ENCODE data around the gene IGFN1. TPM values are rescaled to one million over a fixed set of nuclear protein-coding genes. Genes with fewer than 3 reads are reported as not detected.

The IGFN1 gene
- polyA plus RNA-seq, 1 donor from 2014 or later, result not detected

DNA sequence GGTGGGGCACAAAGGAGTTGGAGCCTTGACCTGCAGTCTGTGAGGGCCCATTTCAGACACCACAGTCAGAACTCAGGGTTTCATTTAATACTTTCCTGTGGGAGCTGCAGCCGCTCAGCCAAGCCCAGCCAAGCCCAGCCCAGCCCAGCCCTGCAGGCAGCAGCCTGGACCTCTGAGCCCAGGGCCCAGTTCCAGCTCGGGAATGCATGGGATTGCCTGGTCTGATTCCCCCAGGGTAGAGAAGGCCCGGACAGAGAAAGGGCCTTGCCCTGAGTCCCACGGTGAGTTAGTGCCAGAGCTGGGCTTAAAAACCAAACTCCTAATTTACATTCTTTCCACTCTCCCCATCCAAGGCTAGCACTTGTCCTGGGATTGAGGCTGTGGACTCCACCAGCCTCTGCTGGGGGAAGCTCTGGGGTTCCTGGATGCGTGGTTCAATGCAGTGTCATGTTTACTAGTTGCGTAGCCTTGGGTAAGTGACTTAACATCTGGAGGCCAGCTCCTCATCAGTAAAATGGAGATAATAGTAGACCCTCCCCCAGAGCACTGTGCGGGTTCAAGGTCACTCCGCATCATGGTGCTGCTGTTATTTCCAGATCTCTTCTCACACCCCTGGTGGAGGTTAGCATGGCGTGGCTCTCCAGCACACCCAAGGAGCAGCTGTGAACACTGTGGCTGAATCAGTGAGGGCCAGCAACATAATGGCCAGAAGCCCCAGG, 63.4 kb downstream of the IGFN1 start:
- no peak overlapping the region for H3K4me2 ChIP-seq (ENCODE audit: low read length)
- H3K27me3 ChIP-seq (ENCODE audit: insufficient read depth, low read depth, low read length), result no peaks in the 10 kb centered on the region
- H3F3A ChIP-seq (ENCODE audit: insufficient read depth, low read length, poor library complexity, severe bottlenecking), result no peaks in the 10 kb centered on the region
- H3K36me3 ChIP-seq (ENCODE audit: insufficient read depth, low read length), result no peaks in the 10 kb centered on the region
- no peak overlapping the region for H3K4me3 ChIP-seq (ENCODE audit: low read length)
- TF ChIP-seq, protein P1, sequence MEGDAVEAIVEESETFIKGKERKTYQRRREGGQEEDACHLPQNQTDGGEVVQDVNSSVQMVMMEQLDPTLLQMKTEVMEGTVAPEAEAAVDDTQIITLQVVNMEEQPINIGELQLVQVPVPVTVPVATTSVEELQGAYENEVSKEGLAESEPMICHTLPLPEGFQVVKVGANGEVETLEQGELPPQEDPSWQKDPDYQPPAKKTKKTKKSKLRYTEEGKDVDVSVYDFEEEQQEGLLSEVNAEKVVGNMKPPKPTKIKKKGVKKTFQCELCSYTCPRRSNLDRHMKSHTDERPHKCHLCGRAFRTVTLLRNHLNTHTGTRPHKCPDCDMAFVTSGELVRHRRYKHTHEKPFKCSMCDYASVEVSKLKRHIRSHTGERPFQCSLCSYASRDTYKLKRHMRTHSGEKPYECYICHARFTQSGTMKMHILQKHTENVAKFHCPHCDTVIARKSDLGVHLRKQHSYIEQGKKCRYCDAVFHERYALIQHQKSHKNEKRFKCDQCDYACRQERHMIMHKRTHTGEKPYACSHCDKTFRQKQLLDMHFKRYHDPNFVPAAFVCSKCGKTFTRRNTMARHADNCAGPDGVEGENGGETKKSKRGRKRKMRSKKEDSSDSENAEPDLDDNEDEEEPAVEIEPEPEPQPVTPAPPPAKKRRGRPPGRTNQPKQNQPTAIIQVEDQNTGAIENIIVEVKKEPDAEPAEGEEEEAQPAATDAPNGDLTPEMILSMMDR (IDR thresholded peaks at IDR 0.05; ENCODE audit: poor library complexity, severe bottlenecking), result no peak
- TF ChIP-seq EP300 (conservative IDR thresholded peaks at IDR 0.05; ENCODE audit: poor library complexity, severe bottlenecking) (no peak), RAD21 (conservative IDR thresholded peaks at IDR 0.05) (no peak), MXI1 (conservative IDR thresholded peaks at IDR 0.05; ENCODE audit: poor library complexity, severe bottlenecking) (no peak), TAF1 (IDR thresholded peaks at IDR 0.05; ENCODE audit: low read depth) (no peak), SMC3 (conservative IDR thresholded peaks at IDR 0.05; ENCODE audit: poor library complexity) (no peak), POLR2AphosphoS5 (IDR thresholded peaks at IDR 0.05) (no peak), EZH2 (IDR thresholded peaks at IDR 0.05; ENCODE audit: borderline replicate concordance, insufficient read depth, low read length, poor library complexity, severe bottlenecking) (no peak)
- TF ChIP-seq, protein P2, sequence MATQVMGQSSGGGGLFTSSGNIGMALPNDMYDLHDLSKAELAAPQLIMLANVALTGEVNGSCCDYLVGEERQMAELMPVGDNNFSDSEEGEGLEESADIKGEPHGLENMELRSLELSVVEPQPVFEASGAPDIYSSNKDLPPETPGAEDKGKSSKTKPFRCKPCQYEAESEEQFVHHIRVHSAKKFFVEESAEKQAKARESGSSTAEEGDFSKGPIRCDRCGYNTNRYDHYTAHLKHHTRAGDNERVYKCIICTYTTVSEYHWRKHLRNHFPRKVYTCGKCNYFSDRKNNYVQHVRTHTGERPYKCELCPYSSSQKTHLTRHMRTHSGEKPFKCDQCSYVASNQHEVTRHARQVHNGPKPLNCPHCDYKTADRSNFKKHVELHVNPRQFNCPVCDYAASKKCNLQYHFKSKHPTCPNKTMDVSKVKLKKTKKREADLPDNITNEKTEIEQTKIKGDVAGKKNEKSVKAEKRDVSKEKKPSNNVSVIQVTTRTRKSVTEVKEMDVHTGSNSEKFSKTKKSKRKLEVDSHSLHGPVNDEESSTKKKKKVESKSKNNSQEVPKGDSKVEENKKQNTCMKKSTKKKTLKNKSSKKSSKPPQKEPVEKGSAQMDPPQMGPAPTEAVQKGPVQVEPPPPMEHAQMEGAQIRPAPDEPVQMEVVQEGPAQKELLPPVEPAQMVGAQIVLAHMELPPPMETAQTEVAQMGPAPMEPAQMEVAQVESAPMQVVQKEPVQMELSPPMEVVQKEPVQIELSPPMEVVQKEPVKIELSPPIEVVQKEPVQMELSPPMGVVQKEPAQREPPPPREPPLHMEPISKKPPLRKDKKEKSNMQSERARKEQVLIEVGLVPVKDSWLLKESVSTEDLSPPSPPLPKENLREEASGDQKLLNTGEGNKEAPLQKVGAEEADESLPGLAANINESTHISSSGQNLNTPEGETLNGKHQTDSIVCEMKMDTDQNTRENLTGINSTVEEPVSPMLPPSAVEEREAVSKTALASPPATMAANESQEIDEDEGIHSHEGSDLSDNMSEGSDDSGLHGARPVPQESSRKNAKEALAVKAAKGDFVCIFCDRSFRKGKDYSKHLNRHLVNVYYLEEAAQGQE (IDR thresholded peaks at IDR 0.05; ENCODE audit: borderline replicate concordance), result no peak
- H3K9ac ChIP-seq (ENCODE audit: low read length), result no peak overlapping the region
- H3K9me2 ChIP-seq (ENCODE audit: insufficient read depth, low read length), result no peaks in the 10 kb centered on the region
- H4K20me1 ChIP-seq (ENCODE audit: insufficient read depth), result no peaks in the 10 kb centered on the region
- no peaks in the 10 kb centered on the region for H3K79me2 ChIP-seq (replicated peaks; ENCODE audit: insufficient read depth, low read length)
- H3K9me3 ChIP-seq (ENCODE audit: low read length), result no peaks in the 10 kb centered on the region
- H2AFZ ChIP-seq (ENCODE audit: low read depth, low read length), result no peak overlapping the region
- H3K27ac ChIP-seq (ENCODE audit: low read length), result no peak overlapping the region

DNA sequence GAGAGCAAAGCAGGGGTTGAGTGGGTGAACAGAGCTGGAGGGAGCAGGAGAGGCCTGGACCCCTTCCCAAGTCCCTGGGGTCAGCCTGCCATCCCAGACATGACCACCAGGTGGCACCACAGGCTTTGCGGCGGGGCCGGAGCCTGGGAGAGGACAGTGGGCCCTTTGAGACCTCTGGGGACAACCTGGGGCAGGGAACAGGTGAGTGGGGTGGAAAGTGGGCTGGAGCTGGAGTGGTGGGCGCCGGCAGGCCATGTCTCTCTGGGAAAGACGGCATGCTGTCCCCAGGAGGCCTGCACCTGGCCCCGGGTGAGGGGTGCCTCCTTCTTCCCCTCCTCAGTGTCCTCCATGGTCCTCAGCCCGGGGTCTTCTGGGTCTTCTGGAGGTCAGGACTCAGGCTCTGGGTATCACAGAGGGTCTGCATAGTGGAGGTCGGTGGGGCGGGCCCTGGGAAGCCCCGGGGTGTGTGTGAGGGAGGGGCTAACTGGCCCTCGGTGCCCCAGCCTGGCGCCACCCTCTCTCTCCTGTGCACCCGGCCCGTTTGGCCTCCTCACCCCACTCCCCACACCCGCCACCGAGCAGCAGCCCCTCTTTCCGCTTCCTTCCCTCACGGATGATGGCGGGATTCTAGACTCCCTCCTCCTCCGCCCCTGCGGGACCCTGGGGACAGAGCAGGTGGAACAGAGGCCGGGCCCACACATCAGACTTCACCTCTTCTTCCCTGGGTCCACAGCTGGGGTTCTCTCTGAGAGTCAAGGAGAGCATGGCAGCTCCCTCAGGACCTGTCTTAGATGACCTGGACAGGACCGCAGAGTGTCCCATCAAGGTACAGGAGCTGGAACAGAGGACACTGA, 64.2 kb downstream of the IGFN1 start:
- no peaks in the 10 kb centered on the region for H3K36me3 ChIP-seq (ENCODE audit: insufficient read depth, low read length)
- H2AFZ ChIP-seq (ENCODE audit: low read depth, low read length), result no peak overlapping the region
- no peak overlapping the region for H3K4me3 ChIP-seq (ENCODE audit: low read length)
- H3K27me3 ChIP-seq (ENCODE audit: insufficient read depth, low read depth, low read length), result no peaks in the 10 kb centered on the region
- H3K9ac ChIP-seq (ENCODE audit: low read length), result no peak overlapping the region
- H3K9me2 ChIP-seq (ENCODE audit: insufficient read depth, low read length), result no peaks in the 10 kb centered on the region
- H3K27ac ChIP-seq (ENCODE audit: low read length), result no peak overlapping the region
- TF ChIP-seq EZH2 (IDR thresholded peaks at IDR 0.05; ENCODE audit: borderline replicate concordance, insufficient read depth, low read length, poor library complexity, severe bottlenecking) (no peak), SMC3 (conservative IDR thresholded peaks at IDR 0.05; ENCODE audit: poor library complexity) (peak; percentile 90), POLR2AphosphoS5 (IDR thresholded peaks at IDR 0.05) (no peak), MXI1 (conservative IDR thresholded peaks at IDR 0.05; ENCODE audit: poor library complexity, severe bottlenecking) (no peak), EP300 (conservative IDR thresholded peaks at IDR 0.05; ENCODE audit: poor library complexity, severe bottlenecking) (no peak), TAF1 (IDR thresholded peaks at IDR 0.05; ENCODE audit: low read depth) (no peak), RAD21 (conservative IDR thresholded peaks at IDR 0.05) (peak; percentile 90)
- TF ChIP-seq, protein P1 (IDR thresholded peaks at IDR 0.05; ENCODE audit: poor library complexity, severe bottlenecking), result peak; percentile 93
- TF ChIP-seq, protein P2 (IDR thresholded peaks at IDR 0.05; ENCODE audit: borderline replicate concordance), result no peak
- no peaks in the 10 kb centered on the region for H3K9me3 ChIP-seq (ENCODE audit: low read length)
- H4K20me1 ChIP-seq (ENCODE audit: insufficient read depth), result no peaks in the 10 kb centered on the region
- no peak overlapping the region for H3K4me2 ChIP-seq (ENCODE audit: low read length)
- no peaks in the 10 kb centered on the region for H3K79me2 ChIP-seq (replicated peaks; ENCODE audit: insufficient read depth, low read length)
- H3F3A ChIP-seq (ENCODE audit: insufficient read depth, low read length, poor library complexity, severe bottlenecking), result no peaks in the 10 kb centered on the region
